Stimulated activated CD8-positive, alpha-beta memory T cell treated with anti-CD3 and anti-CD28 coated beads, Interleukin-12 subunit alpha, Interleukin-12 subunit beta, amount 100 ng/mL, for 1 hour (primary cell): ENCODE data around the gene MGA.
A peak's percentile ranks its signal among the peaks of the same experiment; 100 is the strongest.

Experiments used
- DNase-seq: peaks from one replicate; pipeline ENCODE4 v3.0.0-alpha.2; 2020; ENCODE audit warnings: low read depth

The MGA gene

DNA sequence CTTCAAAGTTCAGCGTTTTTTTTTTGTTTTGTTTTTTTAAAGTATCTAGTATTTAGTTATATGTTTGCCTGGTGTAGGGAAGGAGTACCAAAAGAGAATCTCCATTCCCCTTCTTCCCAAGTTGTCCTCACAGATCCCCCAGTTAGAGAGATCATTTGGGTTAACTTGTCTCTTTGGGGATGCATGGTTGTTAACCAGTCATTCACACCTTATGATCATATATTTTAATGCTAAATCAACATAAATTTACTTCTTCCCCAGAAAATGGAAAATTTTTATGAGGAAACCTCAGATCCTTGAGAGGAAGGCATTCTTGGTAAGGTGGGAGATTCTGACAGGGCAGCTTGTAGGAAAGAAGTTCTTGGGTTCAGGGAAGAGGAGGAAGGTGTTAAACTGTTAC, 1.5 kb upstream of the MGA start:
- DNase-seq = no peak

DNA sequence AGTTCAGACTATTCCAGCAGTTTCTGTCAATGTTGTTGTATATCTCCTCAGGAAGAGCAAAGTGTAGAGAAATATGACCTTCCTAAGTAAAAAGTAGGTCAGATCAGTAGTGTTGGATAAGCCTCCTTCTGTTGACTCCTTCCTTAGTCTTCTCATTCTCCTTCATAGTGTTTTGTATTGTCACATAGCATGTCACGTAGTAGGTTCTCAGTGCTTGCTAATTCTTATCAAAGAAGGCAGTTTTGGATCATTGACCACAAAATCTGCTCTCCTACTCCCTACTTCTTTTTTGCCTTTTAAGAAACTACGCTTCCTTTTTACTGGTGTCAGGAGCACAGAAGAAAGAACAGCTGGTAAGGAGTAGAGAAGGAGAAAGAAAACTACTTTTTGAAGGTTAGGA, 1.0 kb upstream of the MGA start:
- no peak for DNase-seq

GRCh38 chr15:41659855-41660234, 360 bp upstream of the MGA start:
- no peak for DNase-seq

DNA sequence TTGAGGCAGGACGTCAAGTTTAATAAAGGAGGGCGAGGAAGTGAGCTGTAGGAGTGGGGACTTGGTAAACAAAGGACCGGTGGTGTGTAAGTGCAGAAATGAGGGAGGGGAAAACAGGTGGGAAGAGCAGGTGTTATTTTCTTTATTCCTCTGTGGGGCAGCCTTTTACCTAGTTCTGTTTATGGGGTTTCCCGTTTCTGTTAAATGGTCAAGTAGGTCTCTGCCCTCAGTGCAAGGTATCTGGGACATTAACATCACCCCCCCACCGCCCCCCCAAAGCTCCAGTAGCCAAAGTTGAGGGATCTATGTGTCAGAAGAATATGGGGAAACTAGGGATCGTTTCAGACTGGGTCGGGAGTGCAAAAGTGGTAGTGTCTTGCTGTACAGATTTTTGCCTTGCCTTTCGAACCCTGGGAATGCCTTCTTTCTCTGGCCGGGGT, 893 bp downstream of the MGA start:
- DNase-seq = no peak

DNA sequence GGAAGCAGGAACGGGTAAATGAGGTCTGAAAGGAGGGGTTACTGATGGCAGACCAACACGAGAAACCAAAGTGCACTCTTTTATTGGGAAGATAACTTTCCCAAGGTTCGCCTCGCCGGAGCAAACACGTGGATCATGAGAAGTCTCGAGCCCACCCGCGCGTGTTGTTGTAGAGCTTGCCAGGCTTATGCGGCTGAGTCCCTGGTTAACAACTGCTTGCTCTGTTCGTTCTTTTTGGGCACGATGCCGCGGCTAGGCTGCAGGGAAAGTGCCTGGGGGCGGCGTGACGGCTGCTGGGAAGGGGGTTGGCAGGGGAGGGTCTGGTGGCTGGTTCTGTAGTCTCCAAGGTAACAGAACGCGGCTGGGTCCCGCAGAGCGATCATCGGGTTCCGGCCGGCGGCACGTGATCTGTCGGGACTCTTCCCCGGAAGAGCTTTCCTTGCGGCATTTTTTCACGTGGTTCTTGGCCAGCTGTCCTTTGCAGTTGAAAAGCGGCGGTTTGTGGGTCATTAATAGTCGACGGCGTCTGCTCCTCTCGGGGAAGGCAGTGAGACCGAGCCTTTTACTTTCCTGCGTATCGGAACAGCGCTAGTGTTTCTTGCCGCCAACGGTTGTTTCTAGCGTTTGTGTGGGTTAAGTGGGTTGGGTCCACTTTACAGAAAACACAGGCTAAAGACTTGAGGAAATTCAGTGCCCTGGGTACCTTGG, 1.5 kb downstream of the MGA start:
- peak; percentile 49 for DNase-seq

DNA sequence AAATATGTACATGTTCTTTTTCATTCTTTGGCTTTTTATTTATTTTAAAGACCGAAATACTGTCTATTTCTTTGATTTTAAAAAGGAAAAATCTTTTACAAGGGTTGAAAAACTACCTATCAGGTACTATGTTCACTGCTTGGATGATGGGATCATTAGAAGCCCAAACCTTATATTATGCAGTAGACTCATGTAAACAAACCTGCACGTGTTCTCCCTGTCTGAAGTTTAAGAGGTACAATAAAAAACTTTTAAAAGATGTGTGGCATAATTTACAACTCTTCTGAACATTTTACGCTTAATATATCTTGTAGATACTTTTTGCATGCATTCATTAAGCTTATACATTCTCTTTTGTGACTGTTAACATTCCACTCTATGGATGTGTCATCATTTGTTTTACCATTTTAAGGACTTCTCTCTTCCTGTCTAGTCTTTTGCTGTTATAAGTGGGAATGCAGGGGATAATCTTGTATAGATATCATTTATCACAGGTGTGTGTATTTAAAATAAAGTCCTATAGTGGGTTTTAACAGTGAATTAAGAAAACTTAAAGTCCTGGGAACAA, 6.2 kb downstream of the MGA start:
- DNase-seq = no peak

DNA sequence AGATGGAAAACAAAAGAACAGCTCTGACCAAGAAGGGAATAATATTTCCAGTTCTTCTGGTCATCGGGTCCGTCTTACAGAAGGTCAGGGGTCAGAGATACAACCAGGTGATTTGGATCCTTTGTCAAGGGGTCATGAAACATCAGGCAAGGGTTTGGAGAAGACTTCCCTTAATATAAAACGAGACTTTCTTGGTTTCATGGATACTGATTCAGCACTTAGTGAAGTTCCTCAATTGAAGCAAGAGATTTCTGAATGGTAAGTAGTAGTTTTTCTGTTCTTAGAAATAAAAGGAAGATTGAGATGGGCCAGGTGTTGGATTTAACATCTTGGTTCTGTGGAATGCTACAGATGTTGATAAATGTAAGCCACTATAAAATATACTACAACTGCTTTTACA, 9.5 kb downstream of the MGA start:
- DNase-seq = no peak

- no peak for DNase-seq
Observed at GRCh38 chr15:41671656-41672648, 11.7 kb downstream of the MGA start.

- no peak for DNase-seq
Observed at GRCh38 chr15:41675337-41675736, 15.1 kb downstream of the MGA start.

DNA sequence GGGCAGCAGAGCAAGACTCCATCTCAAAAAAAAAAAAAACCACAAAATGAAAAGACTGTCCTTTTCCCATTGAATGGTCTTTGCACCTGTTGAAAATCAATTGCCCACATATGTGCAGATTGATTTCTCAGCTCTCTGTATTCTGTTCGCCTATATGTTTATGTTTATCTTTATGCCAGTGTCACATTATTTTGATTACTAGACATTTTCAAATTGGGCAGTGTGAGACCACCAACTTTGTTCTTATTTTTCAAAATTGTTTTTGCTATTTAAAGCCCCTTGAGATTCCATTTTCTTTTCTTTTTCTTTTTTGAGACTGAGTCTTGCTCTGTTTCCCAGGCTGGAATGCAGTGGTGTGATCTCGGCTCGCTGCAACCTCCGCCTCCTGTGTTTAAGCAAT, 18.5 kb downstream of the MGA start:
- no peak for DNase-seq

DNA sequence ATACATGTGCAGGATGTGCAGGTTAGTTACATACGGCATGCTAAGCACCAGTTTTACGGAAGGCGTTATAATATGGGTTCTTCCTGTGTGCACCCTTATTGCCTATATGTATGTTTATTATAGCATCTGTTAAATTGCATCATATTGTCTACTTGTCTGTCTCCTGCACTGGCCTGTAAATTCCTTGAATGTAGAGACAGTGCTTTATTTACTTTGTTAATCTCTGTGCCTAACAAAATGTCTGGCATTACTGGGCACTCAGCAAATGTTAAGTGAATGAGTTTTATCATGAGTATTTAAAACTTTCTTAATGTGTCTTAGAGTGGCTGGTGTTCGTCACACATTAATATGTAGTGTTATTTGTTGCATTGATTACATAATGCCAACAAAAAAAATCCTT, 23.8 kb downstream of the MGA start:
- DNase-seq = no peak

DNA sequence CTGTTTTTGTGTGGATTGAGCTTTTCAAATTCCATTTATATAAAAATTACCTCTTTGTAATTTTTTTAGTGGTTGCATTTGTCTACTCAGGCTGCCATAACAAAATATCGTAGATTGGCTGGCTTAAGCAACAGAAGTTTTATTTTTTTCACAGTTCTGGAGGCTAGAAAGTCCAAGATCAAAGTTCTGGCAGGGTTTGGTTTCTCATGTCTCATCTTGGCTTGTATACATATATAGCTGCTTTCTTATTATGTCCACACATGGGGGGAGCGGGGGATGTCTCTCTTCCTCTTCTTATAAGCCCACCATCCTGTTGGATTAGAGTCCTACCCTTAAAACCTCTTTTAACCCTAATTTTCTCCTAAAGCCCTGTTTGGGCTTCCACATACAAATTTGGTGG, 28.5 kb downstream of the MGA start:
- no peak for DNase-seq

GRCh38 chr15:41689083-41689482, 28.9 kb downstream of the MGA start:
- DNase-seq = no peak

DNA sequence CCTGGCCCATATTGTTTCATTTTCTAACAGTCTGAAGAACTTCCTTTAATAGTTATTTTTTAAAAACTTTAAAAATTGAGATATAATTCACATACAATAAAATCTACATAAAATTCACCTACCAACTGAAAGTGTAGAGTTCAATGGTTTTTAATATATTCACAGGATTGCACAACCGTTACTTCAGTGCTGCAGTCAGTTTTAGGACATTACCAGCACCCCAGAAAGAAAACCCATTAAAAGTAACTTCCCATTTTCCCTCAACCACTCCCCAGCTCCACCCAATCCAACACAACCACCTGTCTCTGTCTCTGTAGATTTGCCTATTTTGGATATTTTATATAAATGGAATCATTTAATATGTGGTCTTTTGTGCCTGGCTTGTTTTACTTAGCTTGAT, 29.6 kb downstream of the MGA start:
- DNase-seq = no peak

DNA sequence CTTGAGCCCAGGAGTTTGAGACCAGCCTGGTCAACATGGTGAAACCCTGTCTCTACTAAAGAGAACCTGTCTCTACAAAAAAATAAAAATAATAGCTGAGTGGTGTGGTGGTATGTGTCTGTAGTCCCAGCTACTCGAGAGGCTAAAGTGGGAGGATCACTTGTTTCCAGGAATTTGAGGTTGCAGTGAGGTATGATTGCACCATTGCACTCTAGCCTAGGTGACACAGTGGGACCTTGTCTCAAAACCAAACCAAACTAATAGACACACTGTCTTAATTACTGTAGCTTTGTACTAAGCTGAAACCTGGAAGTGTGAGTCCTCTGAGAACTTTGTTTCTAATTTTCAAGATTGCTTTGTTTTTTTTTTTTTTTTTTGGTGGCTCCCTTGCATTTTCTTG, 30.4 kb downstream of the MGA start:
- DNase-seq = no peak

DNA sequence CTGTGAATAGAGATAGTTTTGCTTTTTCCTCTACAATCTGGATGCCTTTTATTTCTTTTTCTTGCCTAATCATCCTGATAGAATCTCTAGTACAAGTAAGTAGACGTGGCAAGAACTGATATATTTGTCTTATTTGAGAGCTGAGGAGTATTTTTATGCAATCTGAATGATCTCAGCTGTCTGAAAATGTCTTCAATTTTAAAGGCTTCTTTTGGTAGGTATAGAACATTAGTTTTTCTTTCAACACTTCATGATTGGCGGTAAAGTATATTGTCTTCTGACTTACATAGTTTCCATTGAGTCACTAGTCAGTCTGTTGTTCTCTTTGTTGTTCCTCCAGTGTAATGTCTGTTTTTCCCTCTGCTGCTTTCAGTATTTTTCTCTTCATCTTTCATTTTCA, 31.3 kb downstream of the MGA start:
- no peak for DNase-seq

DNA sequence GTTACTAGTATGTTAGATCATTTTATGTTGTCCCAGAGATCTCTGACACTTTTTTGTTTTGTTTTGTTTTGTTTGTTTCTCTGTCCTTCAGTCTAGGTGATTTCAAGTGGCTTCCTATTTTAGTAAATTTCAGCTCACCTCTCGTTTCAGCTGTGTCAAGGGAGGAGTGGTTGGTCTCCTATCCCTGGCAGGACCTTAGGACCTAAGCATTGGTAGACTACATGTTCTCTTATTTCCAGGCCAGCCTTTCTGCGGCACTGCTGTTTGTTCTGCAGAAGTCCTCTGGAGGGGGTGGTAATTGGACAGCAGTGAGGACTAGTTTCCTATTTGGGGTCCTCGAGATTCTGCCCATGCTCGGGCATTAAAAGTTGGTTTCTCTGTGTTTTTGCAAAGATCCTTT, 31.8 kb downstream of the MGA start:
- no peak for DNase-seq

- no peak for DNase-seq
Observed at GRCh38 chr15:41693757-41694156, 33.6 kb downstream of the MGA start.

DNA sequence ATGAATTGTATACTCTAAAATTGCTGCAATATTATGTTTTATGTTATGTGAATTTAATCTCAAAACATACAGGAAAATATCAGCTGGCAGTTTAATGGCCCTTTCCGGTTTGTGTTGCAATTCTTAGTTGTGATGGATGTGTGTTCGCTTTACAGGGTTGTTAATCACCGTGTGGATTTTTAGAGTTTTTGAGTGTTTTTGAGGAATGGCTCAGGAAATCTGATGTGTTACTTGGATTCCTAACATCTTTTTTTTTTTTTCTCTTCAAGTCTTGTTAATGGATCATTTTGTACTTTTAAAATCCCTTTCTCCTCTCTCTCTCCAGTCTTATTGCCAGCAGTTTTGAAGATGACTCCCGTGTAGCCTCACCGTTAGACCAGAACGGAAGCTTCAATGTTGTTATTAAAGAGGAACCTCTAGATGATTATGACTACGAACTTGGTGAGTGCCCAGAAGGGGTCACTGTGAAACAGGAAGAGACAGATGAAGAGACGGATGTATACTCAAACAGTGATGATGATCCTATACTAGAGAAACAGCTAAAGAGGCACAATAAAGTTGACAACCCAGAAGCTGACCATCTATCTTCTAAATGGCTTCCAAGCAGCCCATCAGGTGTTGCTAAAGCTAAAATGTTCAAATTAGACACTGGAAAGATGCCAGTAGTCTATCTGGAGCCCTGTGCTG, 35.7 kb downstream of the MGA start:
- peak; percentile 10 for DNase-seq

DNA sequence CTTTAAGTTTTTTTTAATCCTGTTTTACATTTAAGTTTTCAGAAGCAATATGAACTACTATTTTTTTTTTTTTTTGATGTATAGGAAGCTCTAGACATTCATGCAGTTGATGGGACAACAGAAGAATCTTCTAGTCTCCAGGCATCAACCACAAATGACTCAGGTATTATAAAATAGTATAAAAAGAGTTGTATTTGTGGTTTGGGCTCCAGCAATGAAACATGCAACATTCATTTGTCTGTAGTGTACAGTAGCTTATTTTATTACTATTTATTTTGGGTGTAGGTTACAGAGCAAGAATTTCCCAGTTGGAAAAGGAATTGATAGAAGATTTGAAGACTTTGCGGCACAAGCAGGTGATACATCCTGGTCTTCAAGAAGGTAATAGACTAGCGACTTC, 38.6 kb downstream of the MGA start:
- no peak for DNase-seq

DNA sequence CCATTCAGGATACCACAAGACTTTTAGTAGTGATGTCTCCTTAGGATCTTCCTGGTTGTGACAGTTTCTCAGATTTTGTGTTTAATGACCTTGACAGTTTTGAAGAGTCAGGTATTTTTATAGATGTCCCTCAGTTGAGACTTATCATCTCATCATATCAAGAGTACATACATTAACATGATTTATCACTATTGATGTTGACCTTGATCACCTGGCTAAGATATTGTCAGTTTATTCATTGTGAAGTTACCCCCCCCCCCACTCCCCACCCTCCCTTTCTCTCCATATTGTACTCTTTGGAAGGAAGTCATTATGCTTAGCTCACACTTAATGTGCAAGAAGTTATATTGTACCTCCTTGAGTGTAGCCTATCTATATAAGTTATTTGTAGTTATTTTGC, 42.9 kb downstream of the MGA start:
- DNase-seq = no peak

- no peak for DNase-seq
Observed at GRCh38 chr15:41713047-41713446, 52.8 kb downstream of the MGA start.

GRCh38 chr15:41714291-41714690, 54.1 kb downstream of the MGA start:
- no peak for DNase-seq
